ENCODE measurements around the gene COMMD2.

GRCh38 chr3:149770246-149770645 is 18.0 kb upstream of the COMMD2 start:
- TF ChIP-seq SMC3 (IDR thresholded peaks at IDR 0.05; ENCODE audit: low read depth, low read length) (no peak), CTCF (conservative IDR thresholded peaks at IDR 0.05; ENCODE audit: low read depth, low read length) (no peak; the same call in 1 of the 2 replicates), POLR2A (IDR thresholded peaks at IDR 0.05; ENCODE audit: low read depth, low read length) (no peak), CEBPB (IDR thresholded peaks at IDR 0.05; ENCODE audit: low read depth, low read length) (no peak), RFX5 (IDR thresholded peaks at IDR 0.05; ENCODE audit: low read depth, low read length) (no peak), BHLHE40 (IDR thresholded peaks at IDR 0.05; ENCODE audit: low read depth, low read length) (no peak), MXI1 (IDR thresholded peaks at IDR 0.05; ENCODE audit: borderline replicate concordance, low read depth, low read length) (no peak), MAZ (IDR thresholded peaks at IDR 0.05; ENCODE audit: borderline replicate concordance, low read depth, low read length) (no peak), RCOR1 (IDR thresholded peaks at IDR 0.05; ENCODE audit: insufficient replicate concordance, low read length) (no peak), RAD21 (IDR thresholded peaks at IDR 0.05; ENCODE audit: low read length) (no peak), CHD1 (IDR thresholded peaks at IDR 0.05; ENCODE audit: low read depth, low read length) (no peak), FOS (IDR thresholded peaks at IDR 0.05; ENCODE audit: low read depth, low read length) (no peak), NFE2L2 (IDR thresholded peaks at IDR 0.05; ENCODE audit: low read depth, low read length) (no peak), MAFK (IDR thresholded peaks at IDR 0.05; ENCODE audit: low read depth, low read length) (no peak)

Data from IMR-90 (cell line).